Esophagus muscularis mucosa (tissue), 4 donors: ENCODE measurements around the gene CTDSP2. TPM values are rescaled to one million over a fixed set of nuclear protein-coding genes. Genes with fewer than 3 reads are reported as not detected.

Source experiments
- DNase-seq: peaks from one replicate; pipeline ENCODE4 v3.0.0-alpha.2; 2017; ENCODE audit errors: extremely low spot score
- H3K27ac ChIP-seq, 4 donors: fragments of 200-600 bp; sonication (generic); replicated peaks in 1 of 4; 1 replicate in 3 of 4; 2 replicates in 1 of 4; pipeline ENCODE4 v1.5.1; 2016 to 2019; ENCODE audit warnings: mild to moderate bottlenecking in 1 of 4
- H3K27me3 ChIP-seq, 4 donors: fragments of 200-600 bp; sonication (generic); one replicate each; pipeline versions ENCODE4 v1.5.1 to v1.6.0; 2016 to 2019
- H3K36me3 ChIP-seq, 4 donors: fragments of 200-600 bp; sonication (generic); one replicate each; pipeline ENCODE4 v1.5.1; 2016 to 2019
- H3K4me1 ChIP-seq, 4 donors: fragments of 200-600 bp; sonication (generic); one replicate each; pipeline ENCODE4 v1.5.1; 2016 to 2019
- H3K4me3 ChIP-seq, 4 donors: fragments of 200-600 bp; sonication (generic); 1 replicate in 2 of 4; 2 replicates in 2 of 4; pipeline ENCODE4 v1.5.1; 2016 to 2019; ENCODE audit warnings: mild to moderate bottlenecking in 4 of 4, moderate library complexity in 1 of 4
- H3K9me3 ChIP-seq, 4 donors: fragments of 200-600 bp; sonication (generic); 1 replicate in 3 of 4; 2 replicates in 1 of 4; pipeline ENCODE4 v1.5.1; 2016 to 2019
- CTCF ChIP-seq, 3 experiments: fragments of 200-600 bp in 2 of 3; fragments of 450-650 bp in 1 of 3; sonication (generic) in 2 of 3; IDR thresholded peaks; one replicate each; pipeline ENCODE4 v1.5.1; 2017 to 2019; ENCODE audit warnings: antibody characterized with exemption in 3 of 3, mild to moderate bottlenecking in 2 of 3, moderate library complexity in 1 of 3
- EP300 ChIP-seq: sonication (generic); formaldehyde crosslinking; IDR thresholded peaks from one replicate; pipeline ENCODE4 v1.6.1; 2017; ENCODE audit warnings: antibody characterized with exemption
- POLR2A ChIP-seq: fragments of 450-650 bp; IDR thresholded peaks from one replicate; pipeline ENCODE4 v1.6.1; 2017; ENCODE audit warnings: antibody characterized with exemption, moderate library complexity, mild to moderate bottlenecking, low read depth
- POLR2AphosphoS5 ChIP-seq, 2 donors: sonication (generic); formaldehyde crosslinking; IDR thresholded peaks; one replicate each; pipeline ENCODE4 v1.6.1; 2017; ENCODE audit warnings: antibody characterized with exemption in 2 of 2
- WGBS: methylation state at CpG from one replicate; pipeline ENCODE4 v1.1.5; 2018; 5-methylcytosine and 5-hydroxymethylcytosine counted together
- intact Hi-C: fragments of 100-400 bp; cut with DNase I; formaldehyde crosslinking; loops from one replicate; pipeline ENCODE4 v1.15.1; 2023
- total RNA-seq, 4 donors: library from RNA; depleted of rRNA; stranded (reverse); fragments of >200 nt; gene quantifications; one replicate each; pipeline versions ENCODE4 v1.1.0 to v1.2.1, GENCODE V29; 2016

The CTDSP2 gene
- total RNA-seq, 4 donors from 2014 or later = 127 to 249 (median 196) TPM

- no peak for TF ChIP-seq POLR2A
- TF ChIP-seq CTCF (IDR thresholded peaks at IDR 0.05) = no peak
- no peak for TF ChIP-seq EP300
- TF ChIP-seq POLR2AphosphoS5 (IDR thresholded peaks at IDR 0.05) = no peak
- intact Hi-C loops = loop anchor here (5.0 kb wide), 1 partner anchor 53 kb away; no protein-coding TSS in a partner anchor
- H3K27ac ChIP-seq = no peak overlapping the region
- DNase-seq = no peak
- 20% methylated on average over 1 of the region's 1 CpG for WGBS
- H3K4me3 ChIP-seq = no peak overlapping the region
- peaks cover 0 to 37% (median 14%) of the 10 kb centered on the region in 4 donors for H3K36me3 ChIP-seq
- no peaks in the 10 kb centered on the region for H3K27me3 ChIP-seq
- H3K4me1 ChIP-seq = peaks cover 14 to 25% (median 20%) of the 10 kb centered on the region in 4 donors
- no peaks in the 10 kb centered on the region for H3K9me3 ChIP-seq
Observed at GRCh38 chr12:57779736-57780135, 66.8 kb downstream of the CTDSP2 start.

GRCh38 chr12:57777911-57778310, 68.6 kb downstream of the CTDSP2 start:
- Histone ChIP-seq H3K27me3 (no peaks in the 10 kb centered on the region), H3K27ac (no peak overlapping the region), H3K4me1 (peaks cover 11 to 20% (median 16%) of the 10 kb centered on the region in 4 donors), H3K36me3 (peaks cover 0 to 34% (median 9%) of the 10 kb centered on the region in 4 donors), H3K4me3 (no peak overlapping the region), H3K9me3 (no peaks in the 10 kb centered on the region)
- WGBS = 86% methylated on average over 7 of the region's 7 CpGs
- DNase-seq = no peak
- intact Hi-C loops = no loop called here
- TF ChIP-seq POLR2AphosphoS5 (IDR thresholded peaks at IDR 0.05) (no peak), POLR2A (no peak), CTCF (IDR thresholded peaks at IDR 0.05) (no peak), EP300 (no peak)

GRCh38 chr12:57777367-57777766, 69.2 kb downstream of the CTDSP2 start:
- Histone ChIP-seq H3K4me1 (peaks cover 10 to 22% (median 17%) of the 10 kb centered on the region in 4 donors), H3K27me3 (no peaks in the 10 kb centered on the region), H3K4me3 (no peak overlapping the region), H3K36me3 (peaks cover 0 to 34% (median 9%) of the 10 kb centered on the region in 4 donors), H3K9me3 (no peaks in the 10 kb centered on the region), H3K27ac (no peak overlapping the region)
- intact Hi-C loops = no loop called here
- DNase-seq = no peak
- no peak for TF ChIP-seq EP300
- no peak for TF ChIP-seq CTCF (IDR thresholded peaks at IDR 0.05)
- no peak for TF ChIP-seq POLR2AphosphoS5 (IDR thresholded peaks at IDR 0.05)
- TF ChIP-seq POLR2A = no peak
- WGBS = 88% methylated on average over 7 of the region's 7 CpGs

GRCh38 chr12:57776247-57776587, 70.3 kb downstream of the CTDSP2 start:
- intact Hi-C loops = no loop called here
- no peak for DNase-seq
- H3K27ac ChIP-seq = no peak overlapping the region
- H3K36me3 ChIP-seq = peaks cover 0 to 34% (median 9%) of the 10 kb centered on the region in 4 donors
- no peaks in the 10 kb centered on the region for H3K27me3 ChIP-seq
- WGBS = 86% methylated on average over 2 of the region's 2 CpGs
- peaks cover 10 to 22% (median 16%) of the 10 kb centered on the region in 4 donors for H3K4me1 ChIP-seq
- no peak for TF ChIP-seq EP300
- TF ChIP-seq POLR2A = no peak
- no peak for TF ChIP-seq POLR2AphosphoS5 (IDR thresholded peaks at IDR 0.05)
- TF ChIP-seq CTCF (IDR thresholded peaks at IDR 0.05) = no peak
- H3K9me3 ChIP-seq = no peaks in the 10 kb centered on the region
- H3K4me3 ChIP-seq = no peak overlapping the region
